GM18861 (cell line): ENCODE results near the gene TXNDC11.
"Not testable (repeated sequence)": the region's sequence is repeated elsewhere in the genome, so short reads cannot be mapped to it uniquely, and the experiment has no call there.

Experiments
- ATAC-seq: cut with Tn5 transposase; IDR thresholded peaks from one replicate; pipeline ENCODE4 v1.9.1; 2021; ENCODE audit not compliant: unreplicated experiment

TXNDC11 gene

GRCh38 chr16:11742536-11743307 is at the start of gene TXNDC11:
TSS of gene TXNDC11 (minus strand) at chr16:11742857. CDS start at chr16:11742730, 127 bp downstream.
- ATAC-seq: peak; percentile 76

GRCh38 chr16:11791144-11791828 is 48.6 kb upstream of the TXNDC11 start:
- no peak for ATAC-seq

GRCh38 chr16:11788914-11789313 is 46.3 kb upstream of the TXNDC11 start:
- no peak for ATAC-seq

GRCh38 chr16:11784980-11785599 is 42.4 kb upstream of the TXNDC11 start:
- not testable (repeated sequence) for ATAC-seq

GRCh38 chr16:11784381-11784780 is 41.7 kb upstream of the TXNDC11 start:
- not testable (repeated sequence) for ATAC-seq

GRCh38 chr16:11784038-11784369 is 41.3 kb upstream of the TXNDC11 start:
- no peak for ATAC-seq

GRCh38 chr16:11783319-11784037 is 40.8 kb upstream of the TXNDC11 start:
- ATAC-seq: peak; percentile 50

- no peak for ATAC-seq
These were observed 39.1 kb upstream of the TXNDC11 start for GRCh38 chr16:11781773-11782172.

GRCh38 chr16:11780991-11781680 is 38.5 kb upstream of the TXNDC11 start:
- no peak for ATAC-seq

GRCh38 chr16:11779074-11779473 is 36.4 kb upstream of the TXNDC11 start:
- no peak for ATAC-seq

- peak; percentile 34 for ATAC-seq
These were observed 31.5 kb upstream of the TXNDC11 start for GRCh38 chr16:11774065-11774626.

- ATAC-seq: peak; percentile 48
These were observed 26.2 kb upstream of the TXNDC11 start for GRCh38 chr16:11768849-11769248.

- ATAC-seq: no peak
These were observed 19.8 kb upstream of the TXNDC11 start for GRCh38 chr16:11762431-11762830.

GRCh38 chr16:11759997-11760396 is 17.3 kb upstream of the TXNDC11 start:
- ATAC-seq: peak; percentile 46

GRCh38 chr16:11759163-11759834 is 16.6 kb upstream of the TXNDC11 start:
- ATAC-seq: no peak

- ATAC-seq: no peak
These were observed 15.3 kb upstream of the TXNDC11 start for GRCh38 chr16:11757671-11758545.

GRCh38 chr16:11756248-11756647 is 13.6 kb upstream of the TXNDC11 start:
- ATAC-seq: no peak

GRCh38 chr16:11755022-11755760 is 12.5 kb upstream of the TXNDC11 start:
- ATAC-seq: no peak
